Hepatocyte (in vitro differentiated cells): Measurements from ENCODE around the gene ADGRD1. TPM values are rescaled to one million over a fixed set of nuclear protein-coding genes. Genes with fewer than 3 reads are reported as not detected.

Source experiments
- DNase-seq: peaks from one replicate; pipeline ENCODE4 v3.0.0-alpha.2; 2016; ENCODE audit warnings: low spot score
- H2AFZ ChIP-seq: fragments of 200-600 bp; sonication (generic); 2 replicates; pipeline ENCODE4 v1.6.0; 2016; ENCODE audit warnings: antibody characterized with exemption, mild to moderate bottlenecking
- H3K27ac ChIP-seq: fragments of 200-600 bp; sonication (generic); 2 replicates; pipeline ENCODE4 v1.5.1; 2016; ENCODE audit warnings: mild to moderate bottlenecking
- H3K27me3 ChIP-seq: fragments of 200-600 bp; sonication (generic); 2 replicates; pipeline ENCODE4 v1.6.1; 2016
- H3K36me3 ChIP-seq: fragments of 200-600 bp; sonication (generic); replicated peaks from 2 replicates; pipeline ENCODE4 v1.5.1; 2016; ENCODE audit warnings: low read depth; ENCODE audit not compliant: insufficient read depth
- H3K4me1 ChIP-seq: fragments of 200-600 bp; sonication (generic); 2 replicates; pipeline ENCODE4 v1.5.1; 2016; ENCODE audit warnings: mild to moderate bottlenecking, moderate library complexity; ENCODE audit not compliant: insufficient read depth
- H3K4me2 ChIP-seq: fragments of 200-600 bp; sonication (generic); 2 replicates; pipeline ENCODE4 v1.6.0; 2016
- H3K4me3 ChIP-seq: fragments of 200-600 bp; sonication (generic); 2 replicates; pipeline ENCODE4 v1.5.1; 2016; ENCODE audit warnings: mild to moderate bottlenecking
- H3K79me2 ChIP-seq: fragments of 200-600 bp; sonication (generic); 2 replicates; pipeline ENCODE4 v1.6.0; 2017; ENCODE audit warnings: mild to moderate bottlenecking
- H3K9me2 ChIP-seq: fragments of 200-600 bp; sonication (generic); replicated peaks from 2 replicates; pipeline ENCODE4 v1.6.0; 2017; ENCODE audit warnings: mild to moderate bottlenecking; ENCODE audit not compliant: insufficient read depth
- H3K9me3 ChIP-seq: fragments of 200-600 bp; sonication (generic); 2 replicates; pipeline ENCODE4 v1.5.1; 2016; ENCODE audit warnings: low read depth, mild to moderate bottlenecking
- H4K20me1 ChIP-seq: fragments of 200-600 bp; sonication (generic); 2 replicates; pipeline ENCODE4 v1.6.0; 2016; ENCODE audit warnings: mild to moderate bottlenecking; ENCODE audit not compliant: insufficient read depth, poor library complexity, severe bottlenecking
- CTCF ChIP-seq: fragments of 200-600 bp; sonication (generic); IDR thresholded peaks from 2 replicates; pipeline ENCODE4 v1.5.1; 2016; ENCODE audit warnings: antibody characterized with exemption, mild to moderate bottlenecking; ENCODE audit not compliant: poor library complexity
- EZH2 ChIP-seq: fragments of 200-600 bp; sonication (generic); IDR thresholded peaks from 2 replicates; pipeline ENCODE4 v1.6.1; 2016; ENCODE audit warnings: antibody characterized with exemption, mild to moderate bottlenecking, borderline replicate concordance
- EZH2phosphoT487 ChIP-seq: fragments of 200-600 bp; sonication (generic); IDR thresholded peaks from one replicate; pipeline ENCODE4 v1.6.1; 2018; ENCODE audit warnings: antibody characterized with exemption, mild to moderate bottlenecking, low read depth, moderate library complexity; ENCODE audit not compliant: unreplicated experiment, severe bottlenecking
- WGBS: methylation state at CpG from one replicate; pipeline ENCODE4 v1.1.6; 2016; ENCODE audit warnings: low lambda C conversion rate; ENCODE audit errors: missing lambda C conversion rate; 5-methylcytosine and 5-hydroxymethylcytosine counted together
- polyA plus RNA-seq: library from polyadenylated mRNA; unstranded; fragments of >200 nt; fragmentation: Nextera tagmentation; extraction: Ambion mirVana; gene quantifications from 2 replicates; pipeline ENCODE4 v1.2.1, GENCODE V29; 2016
- total RNA-seq: library from RNA; depleted of rRNA; stranded (reverse); fragments of >200 nt; gene quantifications from 2 replicates; pipeline ENCODE4 v1.2.3, GENCODE V29; 2014

Gene ADGRD1
- total and polyA plus RNA-seq, 2 experiments from 2014 or later, result 18.1 to 18.5 TPM

GRCh38 chr12:131005161-131006035 is 51.7 kb downstream of the ADGRD1 start:
- WGBS, result 93% methylated on average over 18 of the region's 18 CpGs
- Histone ChIP-seq H3K27me3 (no peaks in the 10 kb centered on the region), H2AFZ (no peak overlapping the region), H4K20me1 (no peaks in the 10 kb centered on the region), H3K9me3 (no peaks in the 10 kb centered on the region), H3K27ac (no peak overlapping the region), H3K4me1 (peaks cover 22% of the 10 kb centered on the region), H3K9me2 (no peaks in the 10 kb centered on the region), H3K4me3 (no peak overlapping the region), H3K79me2 (no peaks in the 10 kb centered on the region), H3K4me2 (no peak overlapping the region), H3K36me3 (no peaks in the 10 kb centered on the region)
- TF ChIP-seq EZH2, result no peak
- TF ChIP-seq CTCF, result no peak
- TF ChIP-seq EZH2phosphoT487, result no peak
- DNase-seq, result no peak

GRCh38 chr12:131006036-131006735 is 52.5 kb downstream of the ADGRD1 start:
- H3K36me3 ChIP-seq, result no peaks in the 10 kb centered on the region
- no peak for DNase-seq

GRCh38 chr12:131007031-131007739 is 53.5 kb downstream of the ADGRD1 start:
- H3K27me3 ChIP-seq, result no peaks in the 10 kb centered on the region
- no peak overlapping the region for H3K4me3 ChIP-seq
- WGBS, result 38% methylated on average over 20 of the region's 20 CpGs
- no peaks in the 10 kb centered on the region for H3K79me2 ChIP-seq
- TF ChIP-seq EZH2 (no peak), CTCF (no peak), EZH2phosphoT487 (no peak)
- H3K9me3 ChIP-seq, result no peaks in the 10 kb centered on the region
- peak overlapping the region; percentile 82 for H3K27ac ChIP-seq
- peak; percentile 81 for DNase-seq
- no peaks in the 10 kb centered on the region for H3K9me2 ChIP-seq
- peak overlapping the region; percentile 58 for H3K4me2 ChIP-seq
- no peak overlapping the region for H2AFZ ChIP-seq
- peaks cover 22% of the 10 kb centered on the region for H3K4me1 ChIP-seq
- H3K36me3 ChIP-seq, result no peaks in the 10 kb centered on the region
- H4K20me1 ChIP-seq, result no peaks in the 10 kb centered on the region

More at GRCh38 chr12:131006036-131006735, 52.5 kb downstream of the ADGRD1 start:
- H3K27me3 ChIP-seq, result no peaks in the 10 kb centered on the region
- no peaks in the 10 kb centered on the region for H3K9me3 ChIP-seq
- no peaks in the 10 kb centered on the region for H4K20me1 ChIP-seq
- no peaks in the 10 kb centered on the region for H3K79me2 ChIP-seq
- no peaks in the 10 kb centered on the region for H3K9me2 ChIP-seq
- no peak overlapping the region for H2AFZ ChIP-seq
- no peak overlapping the region for H3K4me2 ChIP-seq
- peaks cover 22% of the 10 kb centered on the region for H3K4me1 ChIP-seq
- H3K4me3 ChIP-seq, result no peak overlapping the region
- 92% methylated on average over 18 of the region's 21 CpGs for WGBS
- H3K27ac ChIP-seq, result peak overlapping the region; percentile 82
- TF ChIP-seq EZH2 (no peak), EZH2phosphoT487 (no peak)
